ENCODE data around the gene POLDIP2.

Gene POLDIP2

GRCh38 chr17:28318759-28319597, 38.3 kb downstream of the POLDIP2 start, which contains the start of gene TMEM97:
Gene TMEM97, plus strand, starts transcription at chr17:28319200. Its CDS starts 40 bp downstream, at chr17:28319240.
- TF ChIP-seq GABPA (IDR thresholded peaks at IDR 0.05; ENCODE audit: low read depth) (no peak), SPI1 (IDR thresholded peaks at IDR 0.05; ENCODE audit: borderline replicate concordance, low read depth) (no peak; the same call in 1 of the 2 replicates), POLR2AphosphoS5 (IDR thresholded peaks at IDR 0.05; ENCODE audit: low read depth) (peak; percentile 95), REST (IDR thresholded peaks at IDR 0.05; ENCODE audit: insufficient replicate concordance, low read depth) (peak; percentile 57)
- TF ChIP-seq, protein P1, sequence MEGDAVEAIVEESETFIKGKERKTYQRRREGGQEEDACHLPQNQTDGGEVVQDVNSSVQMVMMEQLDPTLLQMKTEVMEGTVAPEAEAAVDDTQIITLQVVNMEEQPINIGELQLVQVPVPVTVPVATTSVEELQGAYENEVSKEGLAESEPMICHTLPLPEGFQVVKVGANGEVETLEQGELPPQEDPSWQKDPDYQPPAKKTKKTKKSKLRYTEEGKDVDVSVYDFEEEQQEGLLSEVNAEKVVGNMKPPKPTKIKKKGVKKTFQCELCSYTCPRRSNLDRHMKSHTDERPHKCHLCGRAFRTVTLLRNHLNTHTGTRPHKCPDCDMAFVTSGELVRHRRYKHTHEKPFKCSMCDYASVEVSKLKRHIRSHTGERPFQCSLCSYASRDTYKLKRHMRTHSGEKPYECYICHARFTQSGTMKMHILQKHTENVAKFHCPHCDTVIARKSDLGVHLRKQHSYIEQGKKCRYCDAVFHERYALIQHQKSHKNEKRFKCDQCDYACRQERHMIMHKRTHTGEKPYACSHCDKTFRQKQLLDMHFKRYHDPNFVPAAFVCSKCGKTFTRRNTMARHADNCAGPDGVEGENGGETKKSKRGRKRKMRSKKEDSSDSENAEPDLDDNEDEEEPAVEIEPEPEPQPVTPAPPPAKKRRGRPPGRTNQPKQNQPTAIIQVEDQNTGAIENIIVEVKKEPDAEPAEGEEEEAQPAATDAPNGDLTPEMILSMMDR (IDR thresholded peaks at IDR 0.05; ENCODE audit: insufficient read depth, low read length) = no peak
- H3K27ac ChIP-seq (replicated peaks) = peak within 1 kb of the TSS; percentile 83
- peak; percentile 97 to 98 for DNase-seq (ENCODE audit: low read depth in 1 of 2, low spot score in 1 of 2)
- peak within 1 kb of the TSS; percentile 89 for H3K4me3 ChIP-seq (replicated peaks; ENCODE audit: insufficient read depth, low read length)
- H3K27me3 ChIP-seq (ENCODE audit: insufficient read depth, poor library complexity, severe bottlenecking) = no peaks in the 10 kb centered on the region

DNA sequence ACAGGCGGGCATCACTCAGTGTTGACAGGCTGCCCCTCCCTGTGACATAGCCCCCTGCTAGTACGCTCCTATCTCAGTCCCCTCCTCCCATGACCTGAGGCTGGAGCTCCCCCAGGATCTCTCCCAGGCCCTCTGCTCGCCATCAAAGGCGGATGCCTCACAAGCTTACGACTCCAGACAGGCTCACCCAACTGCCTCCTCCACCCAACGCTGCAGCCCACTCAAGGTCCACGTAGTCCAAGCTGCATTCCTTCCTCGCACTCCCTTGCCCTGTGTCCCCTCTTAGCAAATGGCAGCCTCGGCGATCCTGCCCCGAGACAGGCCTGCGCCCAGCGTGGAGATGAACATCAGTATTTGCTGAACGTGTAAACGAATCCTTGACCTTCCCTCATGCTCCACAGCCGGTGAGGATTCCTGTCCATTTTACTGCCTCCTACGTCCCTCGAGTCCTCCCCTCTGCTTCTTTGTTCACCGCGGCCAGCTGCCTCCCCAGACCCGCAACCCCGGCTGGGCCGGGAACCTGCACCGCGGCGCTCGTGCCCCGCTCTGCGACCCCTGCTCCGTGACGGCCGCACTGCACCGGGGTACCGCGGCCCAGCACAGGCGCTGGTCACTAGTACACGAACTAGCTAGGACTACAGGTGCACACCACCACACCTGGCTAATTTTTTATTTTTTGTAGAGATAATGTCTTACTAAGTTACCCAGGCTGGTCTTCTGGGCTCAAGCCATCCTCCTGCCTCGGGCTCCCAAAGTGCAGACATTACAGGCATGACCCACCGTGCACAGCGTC, 39.2 kb downstream of the POLDIP2 start:
- H3K27me3 ChIP-seq (ENCODE audit: insufficient read depth, poor library complexity, severe bottlenecking) = no peaks in the 10 kb centered on the region
- H3K4me3 ChIP-seq (replicated peaks; ENCODE audit: insufficient read depth, low read length) = peak overlapping the region; percentile 89
- no peak for TF ChIP-seq SPI1 (IDR thresholded peaks at IDR 0.05; ENCODE audit: borderline replicate concordance, low read depth)
- TF ChIP-seq POLR2AphosphoS5 (IDR thresholded peaks at IDR 0.05; ENCODE audit: low read depth) = no peak; the same call in 1 of the 2 replicates
- TF ChIP-seq, protein P1 (IDR thresholded peaks at IDR 0.05; ENCODE audit: insufficient read depth, low read length) = no peak
- peak in 1 of 2 experiments; percentile 7 for DNase-seq (ENCODE audit: low read depth in 1 of 2, low spot score in 1 of 2)
- peak overlapping the region; percentile 83 for H3K27ac ChIP-seq (replicated peaks)

GRCh38 chr17:28317099-28317965, 40.0 kb downstream of the POLDIP2 start:
- H3K27me3 ChIP-seq (ENCODE audit: insufficient read depth, poor library complexity, severe bottlenecking) = no peaks in the 10 kb centered on the region
- TF ChIP-seq SPI1 (IDR thresholded peaks at IDR 0.05; ENCODE audit: borderline replicate concordance, low read depth) (no peak), POLR2AphosphoS5 (IDR thresholded peaks at IDR 0.05; ENCODE audit: low read depth) (no peak), REST (IDR thresholded peaks at IDR 0.05; ENCODE audit: insufficient replicate concordance, low read depth) (no peak), GABPA (IDR thresholded peaks at IDR 0.05; ENCODE audit: low read depth) (no peak)
- TF ChIP-seq, protein P1 (IDR thresholded peaks at IDR 0.05; ENCODE audit: insufficient read depth, low read length) = no peak
- peak overlapping the region; percentile 89 for H3K4me3 ChIP-seq (replicated peaks; ENCODE audit: insufficient read depth, low read length)
- no peak for DNase-seq (ENCODE audit: low read depth in 1 of 2, low spot score in 1 of 2)
- H3K27ac ChIP-seq (replicated peaks) = no peak overlapping the region
